ENCODE data around the gene CD9.

Gene CD9

GRCh38 chr12:6235499-6235898, 35.3 kb downstream of the CD9 start:
- no peak for TF ChIP-seq TAF1 (IDR thresholded peaks at IDR 0.05; ENCODE audit: low read depth, low read length)
- no peak for TF ChIP-seq PAX5 (IDR thresholded peaks at IDR 0.05; ENCODE audit: insufficient read depth, low read length, severe bottlenecking)
- TF ChIP-seq POLR2A (IDR thresholded peaks at IDR 0.05; ENCODE audit: low read depth, low read length) = no peak
- TF ChIP-seq POU2F2 (IDR thresholded peaks at IDR 0.05; ENCODE audit: low read depth, low read length) = no peak
- no peak for TF ChIP-seq POLR2AphosphoS5 (IDR thresholded peaks at IDR 0.05; ENCODE audit: low read depth, low read length)
- DNase-seq (ENCODE audit: insufficient read length, low spot score) = no peak
- no peak for FAIRE-seq

DNA sequence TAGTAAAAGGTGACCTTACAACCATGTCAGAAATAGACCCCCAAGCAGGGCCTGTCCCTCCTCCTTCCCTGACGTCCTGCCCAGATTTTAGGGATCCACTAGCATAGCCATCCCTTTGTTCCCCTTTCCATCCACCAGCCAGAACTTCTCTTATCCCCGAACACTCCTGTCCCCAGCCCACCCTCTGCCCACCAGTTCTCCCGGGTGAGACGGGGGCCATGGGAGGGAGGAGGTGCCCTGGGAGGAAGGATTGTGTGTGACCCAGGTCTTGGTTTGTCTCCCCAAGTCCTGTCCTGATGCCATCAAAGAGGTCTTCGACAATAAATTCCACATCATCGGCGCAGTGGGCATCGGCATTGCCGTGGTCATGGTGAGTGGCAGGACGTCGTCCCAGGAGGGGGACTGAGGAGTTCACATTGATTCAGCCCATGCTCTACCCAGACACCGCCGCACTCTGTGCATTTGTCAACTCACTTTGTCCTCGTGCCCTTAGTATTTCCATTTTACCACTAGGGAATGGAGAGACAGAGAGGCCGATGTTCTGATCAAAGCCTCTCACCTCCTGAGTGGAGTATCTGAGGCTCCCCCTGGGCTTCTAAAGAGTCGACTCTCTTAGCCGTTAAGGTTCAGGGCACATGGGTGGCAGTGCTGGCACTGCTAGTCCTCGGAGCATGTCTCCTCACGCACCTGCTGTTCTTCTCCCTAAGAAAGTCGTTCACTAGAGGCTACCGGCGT, 35.9 kb downstream of the CD9 start:
- FAIRE-seq (no peak), DNase-seq (ENCODE audit: insufficient read length, low spot score) (no peak)
- TF ChIP-seq POLR2AphosphoS5 (IDR thresholded peaks at IDR 0.05; ENCODE audit: low read depth, low read length) (no peak), TAF1 (IDR thresholded peaks at IDR 0.05; ENCODE audit: low read depth, low read length) (no peak), POLR2A (IDR thresholded peaks at IDR 0.05; ENCODE audit: low read depth, low read length) (no peak)

DNA sequence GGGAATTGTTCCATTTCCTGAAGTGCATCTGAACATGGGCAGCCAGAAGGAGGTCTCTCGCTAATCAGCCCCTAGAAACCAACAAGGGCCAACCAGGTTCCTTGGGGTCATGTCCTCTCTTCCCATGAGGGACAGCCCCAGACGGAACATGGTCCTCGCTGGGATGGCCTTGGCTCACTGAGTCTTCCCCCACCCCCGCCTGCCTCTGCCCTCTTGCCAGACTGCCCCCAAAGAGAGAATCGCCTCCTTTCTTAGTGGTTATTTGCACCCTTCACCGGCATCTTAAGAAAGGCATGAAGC, 36.4 kb downstream of the CD9 start:
- FAIRE-seq = no peak
- TF ChIP-seq POU2F2 (IDR thresholded peaks at IDR 0.05; ENCODE audit: low read depth, low read length) (no peak), POLR2AphosphoS5 (IDR thresholded peaks at IDR 0.05; ENCODE audit: low read depth, low read length) (no peak), SPI1 (IDR thresholded peaks at IDR 0.05; ENCODE audit: low read depth, low read length) (no peak), TAF1 (IDR thresholded peaks at IDR 0.05; ENCODE audit: low read depth, low read length) (no peak), POLR2A (IDR thresholded peaks at IDR 0.05; ENCODE audit: low read depth, low read length) (no peak), PAX5 (IDR thresholded peaks at IDR 0.05; ENCODE audit: insufficient read depth, low read length, severe bottlenecking) (no peak)
- DNase-seq (ENCODE audit: insufficient read length, low spot score) = no peak

DNA sequence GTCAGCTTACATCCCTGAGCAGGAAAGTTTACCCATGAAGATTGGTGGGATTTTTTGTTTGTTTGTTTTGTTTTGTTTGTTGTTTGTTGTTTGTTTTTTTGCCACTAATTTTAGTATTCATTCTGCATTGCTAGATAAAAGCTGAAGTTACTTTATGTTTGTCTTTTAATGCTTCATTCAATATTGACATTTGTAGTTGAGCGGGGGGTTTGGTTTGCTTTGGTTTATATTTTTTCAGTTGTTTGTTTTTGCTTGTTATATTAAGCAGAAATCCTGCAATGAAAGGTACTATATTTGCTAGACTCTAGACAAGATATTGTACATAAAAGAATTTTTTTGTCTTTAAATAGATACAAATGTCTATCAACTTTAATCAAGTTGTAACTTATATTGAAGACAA, 37.6 kb downstream of the CD9 start:
- DNase-seq (ENCODE audit: insufficient read length, low spot score) = no peak
- no peak for FAIRE-seq
- TF ChIP-seq POU2F2 (IDR thresholded peaks at IDR 0.05; ENCODE audit: low read depth, low read length) (no peak), SPI1 (IDR thresholded peaks at IDR 0.05; ENCODE audit: low read depth, low read length) (no peak), TAF1 (IDR thresholded peaks at IDR 0.05; ENCODE audit: low read depth, low read length) (no peak), POLR2A (IDR thresholded peaks at IDR 0.05; ENCODE audit: low read depth, low read length) (no peak), POLR2AphosphoS5 (IDR thresholded peaks at IDR 0.05; ENCODE audit: low read depth, low read length) (no peak)

- FAIRE-seq (no peak), DNase-seq (ENCODE audit: insufficient read length, low spot score) (no peak)
- no peak for TF ChIP-seq POLR2A (IDR thresholded peaks at IDR 0.05; ENCODE audit: low read depth, low read length)
- no peak for TF ChIP-seq POLR2AphosphoS5 (IDR thresholded peaks at IDR 0.05; ENCODE audit: low read depth, low read length)
- no peak for TF ChIP-seq POU2F2 (IDR thresholded peaks at IDR 0.05; ENCODE audit: low read depth, low read length)
- no peak for TF ChIP-seq TAF1 (IDR thresholded peaks at IDR 0.05; ENCODE audit: low read depth, low read length)
- no peak for TF ChIP-seq SPI1 (IDR thresholded peaks at IDR 0.05; ENCODE audit: low read depth, low read length)
- no peak for TF ChIP-seq PAX5 (IDR thresholded peaks at IDR 0.05; ENCODE audit: insufficient read depth, low read length, severe bottlenecking)
Measured at GRCh38 chr12:6238875-6239274, 38.7 kb downstream of the CD9 start.

GRCh38 chr12:6241495-6241894, 41.3 kb downstream of the CD9 start:
- TF ChIP-seq POLR2AphosphoS5 (IDR thresholded peaks at IDR 0.05; ENCODE audit: low read depth, low read length) (no peak), TAF1 (IDR thresholded peaks at IDR 0.05; ENCODE audit: low read depth, low read length) (no peak), PAX5 (IDR thresholded peaks at IDR 0.05; ENCODE audit: insufficient read depth, low read length, severe bottlenecking) (no peak), POLR2A (IDR thresholded peaks at IDR 0.05; ENCODE audit: low read depth, low read length) (no peak), SPI1 (IDR thresholded peaks at IDR 0.05; ENCODE audit: low read depth, low read length) (no peak), POU2F2 (IDR thresholded peaks at IDR 0.05; ENCODE audit: low read depth, low read length) (no peak)
- FAIRE-seq = no peak
- DNase-seq (ENCODE audit: insufficient read length, low spot score) = no peak

GRCh38 chr12:6249580-6249979, 49.4 kb downstream of the CD9 start:
- no peak for DNase-seq (ENCODE audit: insufficient read length, low spot score)
- FAIRE-seq = no peak
- TF ChIP-seq POLR2A (IDR thresholded peaks at IDR 0.05; ENCODE audit: low read depth, low read length) (no peak), POU2F2 (IDR thresholded peaks at IDR 0.05; ENCODE audit: low read depth, low read length) (no peak), PAX5 (IDR thresholded peaks at IDR 0.05; ENCODE audit: insufficient read depth, low read length, severe bottlenecking) (no peak), TAF1 (IDR thresholded peaks at IDR 0.05; ENCODE audit: low read depth, low read length) (no peak), POLR2AphosphoS5 (IDR thresholded peaks at IDR 0.05; ENCODE audit: low read depth, low read length) (no peak), SPI1 (IDR thresholded peaks at IDR 0.05; ENCODE audit: low read depth, low read length) (no peak)

DNA sequence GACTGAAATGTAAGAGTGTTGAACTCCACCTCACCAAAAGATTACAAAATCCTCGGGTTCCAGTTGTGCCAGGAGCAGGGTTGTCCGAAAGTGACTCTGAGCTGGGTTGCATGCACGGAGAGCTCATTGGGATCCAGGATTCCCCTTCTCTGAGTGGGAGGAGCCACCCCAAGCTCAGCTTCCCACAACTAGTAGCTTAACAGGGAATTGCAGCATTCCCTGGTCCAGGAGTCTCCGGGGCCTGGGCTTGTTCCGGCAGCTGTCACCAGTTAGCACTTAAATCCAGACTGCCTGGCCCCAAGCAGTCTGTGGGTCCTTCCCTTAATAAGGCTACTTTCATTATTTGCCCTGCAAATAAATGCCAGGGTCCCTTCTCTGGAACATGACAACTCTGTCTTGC, 50.1 kb downstream of the CD9 start:
- FAIRE-seq = no peak
- no peak for DNase-seq (ENCODE audit: insufficient read length, low spot score)
- no peak for TF ChIP-seq SPI1 (IDR thresholded peaks at IDR 0.05; ENCODE audit: low read depth, low read length)

- TF ChIP-seq POLR2AphosphoS5 (IDR thresholded peaks at IDR 0.05; ENCODE audit: low read depth, low read length) (no peak), POLR2A (IDR thresholded peaks at IDR 0.05; ENCODE audit: low read depth, low read length) (no peak), POU2F2 (IDR thresholded peaks at IDR 0.05; ENCODE audit: low read depth, low read length) (no peak), TAF1 (IDR thresholded peaks at IDR 0.05; ENCODE audit: low read depth, low read length) (no peak), SPI1 (IDR thresholded peaks at IDR 0.05; ENCODE audit: low read depth, low read length) (no peak), PAX5 (IDR thresholded peaks at IDR 0.05; ENCODE audit: insufficient read depth, low read length, severe bottlenecking) (no peak)
- DNase-seq (ENCODE audit: insufficient read length, low spot score) (no peak), FAIRE-seq (no peak)
Measured at GRCh38 chr12:6253278-6253677, 53.1 kb downstream of the CD9 start.

GRCh38 chr12:6254491-6254890, 54.3 kb downstream of the CD9 start:
- TF ChIP-seq TAF1 (IDR thresholded peaks at IDR 0.05; ENCODE audit: low read depth, low read length) = no peak
- no peak for TF ChIP-seq POLR2AphosphoS5 (IDR thresholded peaks at IDR 0.05; ENCODE audit: low read depth, low read length)
- no peak for TF ChIP-seq POLR2A (IDR thresholded peaks at IDR 0.05; ENCODE audit: low read depth, low read length)
- no peak for TF ChIP-seq PAX5 (IDR thresholded peaks at IDR 0.05; ENCODE audit: insufficient read depth, low read length, severe bottlenecking)
- no peak for TF ChIP-seq POU2F2 (IDR thresholded peaks at IDR 0.05; ENCODE audit: low read depth, low read length)
- TF ChIP-seq SPI1 (IDR thresholded peaks at IDR 0.05; ENCODE audit: low read depth, low read length) = no peak
- DNase-seq (ENCODE audit: insufficient read length, low spot score) (no peak), FAIRE-seq (no peak)
